ENCODE data around the gene NCAPG2.
"Not testable (repeated sequence)": the region's sequence is repeated elsewhere in the genome, so short reads cannot be mapped to it uniquely, and the experiment has no call there.

The NCAPG2 gene

GRCh38 chr7:158646766-158647474 lies 57.7 kb downstream of the NCAPG2 start:
- Histone ChIP-seq H3K4me1 (ENCODE audit: insufficient read depth, low read length) (no peaks in the 10 kb centered on the region), H3K9me3 (ENCODE audit: low read length) (no peaks in the 10 kb centered on the region), H3K27ac (ENCODE audit: low read depth, low read length) (no peak overlapping the region), H3K9ac (ENCODE audit: low read length) (no peak overlapping the region), H3K27me3 (ENCODE audit: control insufficient read depth in 1 of 2, insufficient read depth in 2 of 2, low read length in 2 of 2) (no peaks in the 10 kb centered on the region), H3K36me3 (ENCODE audit: insufficient read depth, low read length) (peaks cover 12% of the 10 kb centered on the region), H3K4me3 (ENCODE audit: low read depth in 1 of 2, low read length in 2 of 2) (no peak overlapping the region)

GRCh38 chr7:158645842-158646241 lies 58.8 kb downstream of the NCAPG2 start:
- no peaks in the 10 kb centered on the region for H3K27me3 ChIP-seq (ENCODE audit: control insufficient read depth in 1 of 2, insufficient read depth in 2 of 2, low read length in 2 of 2)
- no peak overlapping the region for H3K27ac ChIP-seq (ENCODE audit: low read depth, low read length)
- H3K36me3 ChIP-seq (ENCODE audit: insufficient read depth, low read length): peaks cover 10% of the 10 kb centered on the region
- no peak overlapping the region for H3K9ac ChIP-seq (ENCODE audit: low read length)
- no peak overlapping the region for H3K4me3 ChIP-seq (ENCODE audit: low read depth in 1 of 2, low read length in 2 of 2)
- H3K9me3 ChIP-seq (ENCODE audit: low read length): no peaks in the 10 kb centered on the region
- no peaks in the 10 kb centered on the region for H3K4me1 ChIP-seq (ENCODE audit: insufficient read depth, low read length)

DNA sequence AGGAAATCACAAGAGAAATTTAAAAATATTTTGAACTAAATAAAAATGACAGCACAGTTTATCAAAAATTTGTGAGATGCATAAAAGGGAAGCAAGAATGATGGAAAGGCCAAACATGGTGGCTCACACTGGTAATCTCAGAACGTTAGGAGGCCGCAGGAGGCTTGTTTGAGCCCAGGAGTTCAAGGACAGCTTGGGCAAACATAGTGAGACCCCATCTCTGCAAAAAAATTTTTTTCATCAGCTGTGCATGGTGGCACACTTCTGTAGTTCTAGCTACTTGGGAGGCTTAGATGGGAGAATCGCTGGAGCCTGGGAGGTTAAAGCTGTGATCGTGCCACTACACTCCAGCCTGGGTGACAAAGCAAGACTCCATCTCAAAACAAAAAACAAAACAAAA lies 62.5 kb downstream of the NCAPG2 start:
- Histone ChIP-seq H3K4me1 (ENCODE audit: insufficient read depth, low read length) (no peaks in the 10 kb centered on the region), H3K9ac (ENCODE audit: low read length) (no peak overlapping the region), H3K36me3 (ENCODE audit: insufficient read depth, low read length) (peaks cover 10% of the 10 kb centered on the region), H3K27me3 (ENCODE audit: control insufficient read depth in 1 of 2, insufficient read depth in 2 of 2, low read length in 2 of 2) (no peaks in the 10 kb centered on the region), H3K4me3 (ENCODE audit: low read depth in 1 of 2, low read length in 2 of 2) (no peak overlapping the region), H3K27ac (ENCODE audit: low read depth, low read length) (no peak overlapping the region), H3K9me3 (ENCODE audit: low read length) (no peaks in the 10 kb centered on the region)

GRCh38 chr7:158638001-158638400 lies 66.6 kb downstream of the NCAPG2 start:
- Histone ChIP-seq H3K9ac (ENCODE audit: low read length) (no peak overlapping the region), H3K4me1 (ENCODE audit: insufficient read depth, low read length) (no peaks in the 10 kb centered on the region), H3K4me3 (ENCODE audit: low read depth in 1 of 2, low read length in 2 of 2) (no peak overlapping the region), H3K27me3 (ENCODE audit: control insufficient read depth in 1 of 2, insufficient read depth in 2 of 2, low read length in 2 of 2) (no peaks in the 10 kb centered on the region), H3K27ac (ENCODE audit: low read depth, low read length) (no peak overlapping the region), H3K36me3 (ENCODE audit: insufficient read depth, low read length) (no peaks in the 10 kb centered on the region), H3K9me3 (ENCODE audit: low read length) (no peaks in the 10 kb centered on the region)

DNA sequence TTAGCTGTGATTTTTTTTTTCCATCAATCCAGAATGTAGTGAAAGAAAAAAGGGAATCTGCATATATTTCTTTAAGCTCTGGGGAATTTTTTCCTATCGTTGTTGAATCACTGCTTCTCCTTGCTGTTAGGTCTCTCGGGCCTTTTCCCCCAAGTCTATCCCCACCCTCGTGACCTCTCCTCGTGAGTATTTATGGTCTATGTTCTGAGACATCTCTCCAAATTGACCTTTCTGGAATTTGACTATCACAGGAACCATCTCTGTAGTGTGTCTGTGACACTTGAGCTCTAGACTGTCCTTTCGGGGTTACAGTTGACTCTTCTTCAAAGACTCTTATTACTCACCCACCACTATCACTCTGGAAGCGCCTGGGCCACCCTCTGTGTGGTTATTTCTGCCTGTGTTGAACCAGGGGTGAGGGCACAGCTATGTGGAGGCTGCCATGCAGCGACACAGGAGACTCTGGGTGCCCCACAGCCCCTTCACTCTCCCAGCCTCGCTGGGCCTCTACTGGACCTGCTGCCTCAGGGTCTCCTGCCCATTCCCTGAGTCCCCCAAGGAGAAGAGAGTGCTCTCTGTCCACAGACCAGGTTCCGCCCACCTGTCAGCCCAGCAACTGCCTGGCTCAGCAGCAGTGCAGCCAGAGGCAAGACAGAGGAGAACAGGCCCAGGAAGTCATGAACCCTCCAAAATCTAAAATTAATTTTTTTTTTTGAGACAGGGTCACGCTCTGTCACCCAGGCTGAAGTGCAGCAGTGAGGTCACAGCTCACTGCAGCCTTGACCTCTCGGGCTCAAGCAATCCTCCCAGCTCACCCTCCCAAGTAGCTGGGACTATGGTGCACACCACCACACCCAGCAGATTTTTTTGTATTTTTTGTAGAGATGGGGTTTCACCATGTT lies 71.3 kb downstream of the NCAPG2 start:
- H3K4me3 ChIP-seq (ENCODE audit: low read depth in 1 of 2, low read length in 2 of 2): no peak overlapping the region
- no peaks in the 10 kb centered on the region for H3K27me3 ChIP-seq (ENCODE audit: control insufficient read depth in 1 of 2, insufficient read depth in 2 of 2, low read length in 2 of 2)
- no peaks in the 10 kb centered on the region for H3K36me3 ChIP-seq (ENCODE audit: insufficient read depth, low read length)
- no peaks in the 10 kb centered on the region for H3K9me3 ChIP-seq (ENCODE audit: low read length)
- no peak overlapping the region for H3K27ac ChIP-seq (ENCODE audit: low read depth, low read length)
- no peak overlapping the region for H3K9ac ChIP-seq (ENCODE audit: low read length)
- H3K4me1 ChIP-seq (ENCODE audit: insufficient read depth, low read length): no peaks in the 10 kb centered on the region

- Histone ChIP-seq H3K27me3 (ENCODE audit: control insufficient read depth in 1 of 2, insufficient read depth in 2 of 2, low read length in 2 of 2) (no peaks in the 10 kb centered on the region), H3K4me3 (ENCODE audit: low read depth in 1 of 2, low read length in 2 of 2) (no peak overlapping the region), H3K27ac (ENCODE audit: low read depth, low read length) (no peak overlapping the region), H3K36me3 (ENCODE audit: insufficient read depth, low read length) (no peaks in the 10 kb centered on the region), H3K9me3 (ENCODE audit: low read length) (no peaks in the 10 kb centered on the region), H3K9ac (ENCODE audit: low read length) (no peak overlapping the region), H3K4me1 (ENCODE audit: insufficient read depth, low read length) (no peaks in the 10 kb centered on the region)
These were observed 72.9 kb downstream of the NCAPG2 start for GRCh38 chr7:158631574-158632195.

- not testable (repeated sequence) for H3K4me1 ChIP-seq (ENCODE audit: insufficient read depth, low read length); H3K9me3 ChIP-seq (ENCODE audit: low read length); H3K4me3 ChIP-seq (ENCODE audit: low read depth in 1 of 2, low read length in 2 of 2); H3K9ac ChIP-seq (ENCODE audit: low read length); H3K27ac ChIP-seq (ENCODE audit: low read depth, low read length); H3K27me3 ChIP-seq (ENCODE audit: control insufficient read depth in 1 of 2, insufficient read depth in 2 of 2, low read length in 2 of 2); H3K36me3 ChIP-seq (ENCODE audit: insufficient read depth, low read length)
These were observed 78.3 kb downstream of the NCAPG2 start for GRCh38 chr7:158626289-158626688.

DNA sequence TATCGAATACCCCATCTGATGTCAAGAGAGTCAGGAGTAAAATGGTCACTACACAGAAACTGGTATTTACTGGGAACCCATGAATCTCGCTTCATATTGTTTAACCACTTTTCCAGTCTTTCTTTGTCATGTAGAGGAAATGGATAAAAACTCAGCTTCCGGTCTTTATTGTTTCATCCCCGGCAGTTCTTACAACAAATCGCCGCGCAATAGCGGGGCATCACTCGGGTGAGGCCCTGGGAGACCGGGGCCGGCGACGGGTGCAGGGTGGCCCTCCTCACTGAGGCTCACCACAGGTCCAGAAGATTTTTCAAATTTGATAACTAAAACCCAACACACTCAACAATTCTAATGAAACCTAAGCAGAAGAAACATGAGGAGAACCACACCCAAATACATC lies 81.4 kb downstream of the NCAPG2 start:
- Histone ChIP-seq H3K27me3 (ENCODE audit: control insufficient read depth in 1 of 2, insufficient read depth in 2 of 2, low read length in 2 of 2) (no peaks in the 10 kb centered on the region), H3K4me1 (ENCODE audit: insufficient read depth, low read length) (no peaks in the 10 kb centered on the region), H3K4me3 (ENCODE audit: low read depth in 1 of 2, low read length in 2 of 2) (no peak overlapping the region), H3K27ac (ENCODE audit: low read depth, low read length) (no peak overlapping the region), H3K36me3 (ENCODE audit: insufficient read depth, low read length) (no peaks in the 10 kb centered on the region), H3K9me3 (ENCODE audit: low read length) (no peaks in the 10 kb centered on the region), H3K9ac (ENCODE audit: low read length) (no peak overlapping the region)

DNA sequence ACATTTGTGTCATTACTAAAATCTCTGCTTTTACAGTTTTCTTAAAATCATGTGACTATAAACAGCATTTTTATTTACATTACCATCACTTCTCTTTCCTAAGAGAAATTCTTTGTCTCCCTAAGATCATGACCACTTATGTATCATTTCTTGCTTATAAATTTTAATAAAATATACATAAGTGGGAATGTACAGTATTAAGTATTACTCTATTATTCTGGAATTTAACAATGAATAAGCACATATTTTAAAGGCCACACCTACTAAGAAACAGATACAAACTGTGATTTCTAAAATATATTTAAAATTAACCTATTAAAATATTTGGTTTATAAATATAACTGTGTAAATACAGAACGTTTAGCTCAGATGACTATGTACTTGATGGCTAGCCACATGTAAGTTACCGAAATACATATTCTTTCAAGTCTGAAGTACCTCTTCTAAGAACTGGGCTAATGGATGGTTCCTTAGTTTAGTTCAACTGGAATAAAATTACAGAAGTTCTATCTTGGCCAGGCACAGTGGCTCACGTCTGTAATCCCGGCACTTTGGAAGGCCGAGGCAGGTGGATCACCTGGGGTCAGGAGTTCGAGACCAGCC lies 83.7 kb downstream of the NCAPG2 start:
- Histone ChIP-seq H3K9ac (ENCODE audit: low read length) (no peak overlapping the region), H3K9me3 (ENCODE audit: low read length) (no peaks in the 10 kb centered on the region), H3K27me3 (ENCODE audit: control insufficient read depth in 1 of 2, insufficient read depth in 2 of 2, low read length in 2 of 2) (no peaks in the 10 kb centered on the region), H3K4me1 (ENCODE audit: insufficient read depth, low read length) (no peaks in the 10 kb centered on the region), H3K27ac (ENCODE audit: low read depth, low read length) (no peak overlapping the region), H3K4me3 (ENCODE audit: low read depth in 1 of 2, low read length in 2 of 2) (no peak overlapping the region), H3K36me3 (ENCODE audit: insufficient read depth, low read length) (no peaks in the 10 kb centered on the region)

DNA sequence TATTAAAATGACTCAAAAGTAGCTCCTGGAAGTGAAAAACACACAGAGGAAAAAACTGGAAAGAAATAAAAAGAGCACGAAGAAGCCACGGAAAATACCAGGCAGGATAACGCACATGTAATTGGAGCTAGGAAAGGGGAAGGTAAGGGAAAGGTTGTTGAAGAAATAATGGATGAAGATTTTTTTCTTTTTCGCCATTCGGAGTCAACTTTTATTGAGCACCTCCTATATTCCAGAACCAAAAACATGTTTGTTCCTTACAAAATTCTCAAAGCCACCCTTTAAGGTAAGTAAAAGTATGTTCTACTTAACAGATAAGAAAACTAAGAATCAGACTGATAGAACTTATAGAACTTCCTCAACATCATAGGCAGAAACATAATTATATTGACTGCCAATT lies 84.2 kb downstream of the NCAPG2 start:
- no peaks in the 10 kb centered on the region for H3K9me3 ChIP-seq (ENCODE audit: low read length)
- no peaks in the 10 kb centered on the region for H3K36me3 ChIP-seq (ENCODE audit: insufficient read depth, low read length)
- H3K4me3 ChIP-seq (ENCODE audit: low read depth in 1 of 2, low read length in 2 of 2): no peak overlapping the region
- no peak overlapping the region for H3K27ac ChIP-seq (ENCODE audit: low read depth, low read length)
- H3K9ac ChIP-seq (ENCODE audit: low read length): no peak overlapping the region
- no peaks in the 10 kb centered on the region for H3K27me3 ChIP-seq (ENCODE audit: control insufficient read depth in 1 of 2, insufficient read depth in 2 of 2, low read length in 2 of 2)
- no peaks in the 10 kb centered on the region for H3K4me1 ChIP-seq (ENCODE audit: insufficient read depth, low read length)

DNA sequence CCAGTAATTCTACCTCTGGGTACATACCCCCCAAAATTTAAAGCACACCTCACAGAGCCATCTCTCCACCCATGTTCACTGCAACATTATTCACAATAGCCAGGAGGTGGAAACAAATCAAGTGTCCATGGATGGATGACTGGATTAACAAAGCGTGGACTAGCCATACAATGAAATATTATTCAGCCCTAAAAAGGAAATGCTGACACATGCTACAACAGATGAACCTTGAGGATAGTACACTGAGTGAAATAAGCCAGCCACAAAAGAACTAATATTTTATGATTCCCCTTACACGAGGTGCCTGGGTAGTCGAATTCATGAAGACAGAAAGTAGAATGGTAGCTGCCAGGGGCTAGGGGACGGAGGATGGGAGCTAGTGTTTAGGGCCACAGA lies 85.9 kb downstream of the NCAPG2 start:
- Histone ChIP-seq H3K9ac (ENCODE audit: low read length) (no peak overlapping the region), H3K27me3 (ENCODE audit: control insufficient read depth in 1 of 2, insufficient read depth in 2 of 2, low read length in 2 of 2) (no peaks in the 10 kb centered on the region), H3K27ac (ENCODE audit: low read depth, low read length) (no peak overlapping the region), H3K9me3 (ENCODE audit: low read length) (no peaks in the 10 kb centered on the region), H3K36me3 (ENCODE audit: insufficient read depth, low read length) (no peaks in the 10 kb centered on the region), H3K4me3 (ENCODE audit: low read depth in 1 of 2, low read length in 2 of 2) (no peak overlapping the region), H3K4me1 (ENCODE audit: insufficient read depth, low read length) (no peaks in the 10 kb centered on the region)
